ENCODE results near the gene XKR7.
"Not testable (repeated sequence)": the region's sequence is repeated elsewhere in the genome, so short reads cannot be mapped to it uniquely, and the experiment has no call there.

XKR7 gene

GRCh38 chr20:31927627-31928159 lies 40.3 kb upstream of the XKR7 start:
- ATAC-seq: no peak
- TF ChIP-seq CSRNP3 (CRISPR knock-in tag; IDR thresholded peaks at IDR 0.05): no peak
- TF ChIP-seq PPARA (CRISPR knock-in tag; IDR thresholded peaks at IDR 0.05; ENCODE audit: borderline replicate concordance): no peak
- TF ChIP-seq CSDC2 (CRISPR knock-in tag; IDR thresholded peaks at IDR 0.05): no peak
- no peak for TF ChIP-seq CREB5 (CRISPR knock-in tag; IDR thresholded peaks at IDR 0.05; ENCODE audit: low read depth)
- no peak for TF ChIP-seq ZFP30 (CRISPR knock-in tag; IDR thresholded peaks at IDR 0.05)
- TF ChIP-seq BACH2 (CRISPR knock-in tag; IDR thresholded peaks at IDR 0.05; ENCODE audit: borderline replicate concordance): no peak
- no peak for TF ChIP-seq GLIS3 (CRISPR knock-in tag; IDR thresholded peaks at IDR 0.05)
- no peak for TF ChIP-seq ZFP3 (CRISPR knock-in tag; IDR thresholded peaks at IDR 0.05)
- TF ChIP-seq ZNF565 (CRISPR knock-in tag; conservative IDR thresholded peaks at IDR 0.05; ENCODE audit: low read depth): no peak
- no peak for TF ChIP-seq ZC3H10 (CRISPR knock-in tag; IDR thresholded peaks at IDR 0.05)

GRCh38 chr20:31929631-31930030 lies 38.3 kb upstream of the XKR7 start:
- ATAC-seq: not testable (repeated sequence)

GRCh38 chr20:31930779-31931178 lies 37.2 kb upstream of the XKR7 start:
- no peak for TF ChIP-seq ISL1 (CRISPR knock-in tag; IDR thresholded peaks at IDR 0.05)
- no peak for TF ChIP-seq TSHZ2 (CRISPR knock-in tag; IDR thresholded peaks at IDR 0.05)
- no peak for TF ChIP-seq ZNF565 (CRISPR knock-in tag; conservative IDR thresholded peaks at IDR 0.05; ENCODE audit: low read depth)
- no peak for TF ChIP-seq ZNF8 (CRISPR knock-in tag; IDR thresholded peaks at IDR 0.05)
- no peak for TF ChIP-seq ZFP3 (CRISPR knock-in tag; IDR thresholded peaks at IDR 0.05)
- TF ChIP-seq ZNF70 (CRISPR knock-in tag; IDR thresholded peaks at IDR 0.05): no peak
- no peak for ATAC-seq

- no peak for TF ChIP-seq CSRNP3 (CRISPR knock-in tag; IDR thresholded peaks at IDR 0.05)
- TF ChIP-seq ZFP30 (CRISPR knock-in tag; IDR thresholded peaks at IDR 0.05): no peak
- TF ChIP-seq SNAI2 (CRISPR knock-in tag; IDR thresholded peaks at IDR 0.05): no peak
- no peak for TF ChIP-seq ZNF565 (CRISPR knock-in tag; conservative IDR thresholded peaks at IDR 0.05; ENCODE audit: low read depth)
- TF ChIP-seq BACH2 (CRISPR knock-in tag; IDR thresholded peaks at IDR 0.05; ENCODE audit: borderline replicate concordance): no peak
- TF ChIP-seq CREB5 (CRISPR knock-in tag; IDR thresholded peaks at IDR 0.05; ENCODE audit: low read depth): no peak
- no peak for TF ChIP-seq ISL1 (CRISPR knock-in tag; IDR thresholded peaks at IDR 0.05)
- no peak for TF ChIP-seq RARB (CRISPR knock-in tag; IDR thresholded peaks at IDR 0.05)
- TF ChIP-seq ESRRG (CRISPR knock-in tag; IDR thresholded peaks at IDR 0.05): no peak
- TF ChIP-seq ZFP3 (CRISPR knock-in tag; IDR thresholded peaks at IDR 0.05): no peak
- no peak for TF ChIP-seq OSR1 (CRISPR knock-in tag; IDR thresholded peaks at IDR 0.05)
- no peak for TF ChIP-seq PPARA (CRISPR knock-in tag; IDR thresholded peaks at IDR 0.05; ENCODE audit: borderline replicate concordance)
- TF ChIP-seq TOX (CRISPR knock-in tag; IDR thresholded peaks at IDR 0.05; ENCODE audit: borderline replicate concordance): no peak
- TF ChIP-seq POU6F1 (CRISPR knock-in tag; IDR thresholded peaks at IDR 0.05; ENCODE audit: borderline replicate concordance, low read depth): no peak
Observed at GRCh38 chr20:31933698-31934097, 34.3 kb upstream of the XKR7 start.

More at GRCh38 chr20:31933698-31934097, 34.3 kb upstream of the XKR7 start:
- ATAC-seq: no peak
